Peyer's patch (tissue), 4 donors: ENCODE measurements around the gene SERPINB4.

Experiments used
- POLR2A ChIP-seq, 2 donors: fragments of 450-650 bp; IDR thresholded peaks; one replicate each; pipeline ENCODE4 v1.5.1; 2017; ENCODE audit warnings: antibody characterized with exemption in 2 of 2, mild to moderate bottlenecking in 2 of 2, moderate library complexity in 2 of 2
- TF ChIP-seq, protein P1 (sequence below), 6 experiments: fragments of 450-650 bp in 4 of 6; fragments of 200-600 bp in 2 of 6; sonication (generic) in 1 of 6; IDR thresholded peaks; one replicate each; pipeline ENCODE4 v1.5.1; 2017 to 2019; ENCODE audit warnings: antibody characterized with exemption in 6 of 6, mild to moderate bottlenecking in 3 of 6, moderate library complexity in 1 of 6

DNA sequence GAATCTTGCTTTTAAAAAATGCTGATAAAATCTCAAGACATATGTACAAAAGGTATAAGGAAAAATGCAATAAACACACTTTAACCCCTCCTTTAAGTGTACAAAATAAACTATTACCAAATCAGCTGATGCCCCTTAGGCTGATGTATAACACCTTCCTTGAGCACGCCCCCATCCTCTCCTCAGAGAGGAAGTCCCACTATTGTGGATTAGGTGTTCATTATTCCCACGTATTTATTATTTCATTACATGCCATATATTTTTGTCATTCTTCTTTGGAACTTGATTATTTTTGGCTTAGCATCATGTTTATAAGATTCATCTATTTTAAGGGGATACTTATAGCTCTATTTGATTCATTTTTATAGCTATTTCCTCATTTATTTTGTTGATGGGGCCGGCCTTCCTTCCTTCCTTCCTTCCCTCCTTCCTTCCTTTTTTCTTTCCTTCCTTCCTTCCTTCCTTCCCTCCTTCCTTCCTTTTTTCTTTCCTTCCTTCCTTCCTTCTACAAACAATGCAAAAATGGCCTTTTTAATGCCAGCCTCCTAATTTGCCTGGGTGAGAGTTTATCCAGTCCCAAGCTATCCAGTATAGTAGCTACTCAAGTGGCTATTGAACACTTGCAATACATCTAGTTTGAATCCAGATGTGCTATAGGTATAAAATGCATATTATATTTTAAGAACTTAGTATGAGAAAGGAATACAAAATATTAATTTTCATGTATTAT, 52.9 kb downstream of the SERPINB4 start:
- TF ChIP-seq, protein P1, sequence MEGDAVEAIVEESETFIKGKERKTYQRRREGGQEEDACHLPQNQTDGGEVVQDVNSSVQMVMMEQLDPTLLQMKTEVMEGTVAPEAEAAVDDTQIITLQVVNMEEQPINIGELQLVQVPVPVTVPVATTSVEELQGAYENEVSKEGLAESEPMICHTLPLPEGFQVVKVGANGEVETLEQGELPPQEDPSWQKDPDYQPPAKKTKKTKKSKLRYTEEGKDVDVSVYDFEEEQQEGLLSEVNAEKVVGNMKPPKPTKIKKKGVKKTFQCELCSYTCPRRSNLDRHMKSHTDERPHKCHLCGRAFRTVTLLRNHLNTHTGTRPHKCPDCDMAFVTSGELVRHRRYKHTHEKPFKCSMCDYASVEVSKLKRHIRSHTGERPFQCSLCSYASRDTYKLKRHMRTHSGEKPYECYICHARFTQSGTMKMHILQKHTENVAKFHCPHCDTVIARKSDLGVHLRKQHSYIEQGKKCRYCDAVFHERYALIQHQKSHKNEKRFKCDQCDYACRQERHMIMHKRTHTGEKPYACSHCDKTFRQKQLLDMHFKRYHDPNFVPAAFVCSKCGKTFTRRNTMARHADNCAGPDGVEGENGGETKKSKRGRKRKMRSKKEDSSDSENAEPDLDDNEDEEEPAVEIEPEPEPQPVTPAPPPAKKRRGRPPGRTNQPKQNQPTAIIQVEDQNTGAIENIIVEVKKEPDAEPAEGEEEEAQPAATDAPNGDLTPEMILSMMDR (IDR thresholded peaks at IDR 0.05): no peak
- TF ChIP-seq POLR2A (IDR thresholded peaks at IDR 0.05): no peak
